ENCODE results near the gene OLA1.

OLA1 gene

DNA sequence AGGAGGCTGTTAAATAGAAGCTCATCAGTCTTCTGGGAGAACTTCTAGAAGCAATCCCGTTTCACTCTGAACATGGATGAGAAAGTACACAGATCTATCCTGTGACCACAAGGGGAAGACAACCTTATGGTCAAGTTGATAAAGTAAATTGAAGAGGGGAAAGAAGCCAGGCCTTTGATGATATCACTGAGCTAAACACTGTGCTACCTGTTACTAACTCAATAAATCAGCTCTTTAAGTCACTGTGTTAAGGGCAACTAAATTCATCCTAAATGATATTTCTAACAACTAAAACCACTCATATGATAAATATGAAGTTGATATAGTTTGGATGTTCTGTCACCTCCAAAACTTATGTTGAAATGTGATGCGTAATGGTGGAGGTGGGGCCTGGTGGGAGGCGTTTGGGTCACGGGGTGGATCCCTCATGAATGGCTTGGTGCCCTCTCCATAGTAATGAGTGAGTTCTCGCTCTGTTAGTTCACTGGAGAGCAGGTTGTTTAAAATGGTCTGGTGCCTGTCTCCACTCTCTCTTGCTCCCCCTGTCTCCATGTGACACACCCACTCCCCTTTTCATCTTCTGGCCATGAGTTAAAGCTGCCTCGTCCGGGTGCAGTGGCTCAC, 23.6 kb downstream of the OLA1 start:
- DNase-seq (ENCODE audit: low spot score) = no peak

DNA sequence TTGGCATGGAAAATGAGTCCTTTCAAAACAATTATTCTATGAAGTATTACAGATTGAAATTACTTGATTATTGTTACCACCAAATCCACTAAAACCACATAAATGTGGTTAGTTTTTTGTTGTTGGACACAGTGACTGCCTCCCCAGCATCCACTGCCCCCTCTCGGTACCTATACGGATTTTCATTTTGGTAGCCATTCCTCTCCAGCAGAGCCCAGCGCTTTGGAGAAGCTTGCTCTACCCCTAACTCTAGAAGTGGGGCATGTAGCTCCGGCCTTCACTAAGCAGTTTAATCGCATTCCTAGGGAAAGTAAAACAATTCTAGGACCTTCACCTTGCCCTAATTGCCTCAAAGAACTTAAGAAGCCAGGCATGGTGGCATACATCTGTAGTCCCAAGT, 24.2 kb downstream of the OLA1 start:
- no peak for DNase-seq (ENCODE audit: low spot score)

DNA sequence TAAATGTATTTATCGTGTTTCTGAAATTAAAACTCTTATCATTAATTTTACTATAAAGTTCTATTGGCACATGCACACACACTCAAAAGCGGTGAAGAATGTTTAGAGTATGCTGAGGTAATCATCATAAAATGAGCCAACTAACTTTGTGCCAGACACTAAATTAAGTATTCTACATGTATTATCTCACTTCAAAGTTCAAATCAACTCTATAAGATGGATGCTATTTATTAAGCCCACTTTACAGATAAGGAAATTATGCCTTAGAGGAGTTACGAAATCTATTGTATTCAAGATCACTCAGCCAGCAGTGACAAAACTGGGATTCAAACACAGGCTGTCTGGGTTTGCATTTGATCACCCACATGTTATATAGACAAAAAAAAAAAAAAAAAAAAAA, 24.9 kb downstream of the OLA1 start:
- no peak for DNase-seq (ENCODE audit: low spot score)

DNA sequence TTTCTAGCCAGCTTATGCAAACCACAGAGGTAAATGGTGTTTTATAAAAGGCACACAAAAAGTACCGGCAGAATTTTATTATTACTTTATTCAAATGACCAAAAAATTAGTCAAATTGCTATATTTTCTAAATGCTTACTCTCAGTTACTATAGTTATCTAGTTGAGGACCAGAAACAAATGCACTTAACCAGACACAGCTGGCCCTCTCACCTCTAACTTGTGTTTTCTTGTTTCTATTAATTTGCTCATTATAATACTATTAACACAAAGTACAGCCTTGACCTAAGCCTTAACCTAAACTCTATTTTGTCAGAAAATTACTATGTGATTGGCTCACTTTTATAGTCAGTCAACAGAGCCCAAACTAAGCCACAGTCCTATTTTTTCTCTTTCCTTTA, 26.2 kb downstream of the OLA1 start:
- DNase-seq (ENCODE audit: low spot score) = no peak

DNA sequence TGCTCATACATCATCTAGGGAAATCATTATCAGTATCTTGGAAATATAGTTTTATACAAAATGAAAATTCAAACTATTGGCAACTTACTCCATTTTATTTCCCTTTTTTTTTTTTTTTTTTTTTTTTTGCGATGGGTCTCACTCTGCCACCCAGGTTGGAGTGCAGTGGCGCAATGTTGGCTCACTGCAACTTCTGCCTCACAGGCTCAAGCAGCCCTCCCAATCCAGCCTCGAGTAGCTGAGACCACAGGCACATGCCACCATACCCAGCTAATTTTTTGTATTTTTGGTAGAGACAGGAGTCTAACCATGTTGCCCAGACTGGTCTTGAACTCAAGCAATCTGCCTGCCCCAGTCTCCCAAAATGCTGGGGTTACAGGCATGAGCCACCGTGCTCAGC, 29.0 kb downstream of the OLA1 start:
- DNase-seq (ENCODE audit: low spot score) = no peak

DNA sequence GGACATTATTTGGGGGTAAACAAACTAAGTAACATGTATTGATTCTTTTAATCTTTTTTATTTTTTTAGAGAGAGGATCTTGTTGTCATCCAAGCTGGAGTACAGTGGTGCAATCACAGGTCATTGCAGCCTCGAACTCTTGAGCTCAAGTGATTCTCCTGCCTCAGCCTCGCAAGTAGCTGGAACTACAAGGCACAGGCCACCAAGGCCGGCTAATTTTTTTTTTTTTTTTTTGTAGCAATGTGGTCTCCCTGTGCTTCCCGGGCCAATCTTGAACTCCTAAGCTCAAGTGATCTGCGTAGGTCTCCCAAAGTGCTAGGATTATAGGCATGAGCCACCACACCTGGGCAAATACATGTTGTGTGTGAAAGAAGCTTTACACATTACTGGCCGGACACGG, 29.6 kb downstream of the OLA1 start:
- DNase-seq (ENCODE audit: low spot score) = no peak

DNA sequence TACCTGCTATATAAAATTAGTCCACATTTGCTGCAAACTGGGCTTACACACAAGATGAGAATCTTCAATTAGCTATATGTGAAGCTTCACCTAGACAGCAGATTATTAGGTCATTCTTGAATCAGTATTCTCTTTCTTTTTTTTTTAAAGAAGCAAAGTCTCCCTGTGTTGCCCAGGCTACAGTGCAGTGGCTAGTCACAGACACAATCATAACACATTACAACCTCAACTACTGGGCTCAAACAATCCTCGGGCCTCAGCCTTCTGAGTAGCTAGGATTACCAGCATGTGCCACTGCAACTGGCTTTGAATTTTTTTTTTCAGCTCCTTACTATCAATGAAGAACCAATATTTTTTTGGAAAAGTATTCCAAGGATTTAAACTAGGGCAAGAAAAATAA, 30.5 kb downstream of the OLA1 start:
- DNase-seq (ENCODE audit: low spot score) = no peak

DNA sequence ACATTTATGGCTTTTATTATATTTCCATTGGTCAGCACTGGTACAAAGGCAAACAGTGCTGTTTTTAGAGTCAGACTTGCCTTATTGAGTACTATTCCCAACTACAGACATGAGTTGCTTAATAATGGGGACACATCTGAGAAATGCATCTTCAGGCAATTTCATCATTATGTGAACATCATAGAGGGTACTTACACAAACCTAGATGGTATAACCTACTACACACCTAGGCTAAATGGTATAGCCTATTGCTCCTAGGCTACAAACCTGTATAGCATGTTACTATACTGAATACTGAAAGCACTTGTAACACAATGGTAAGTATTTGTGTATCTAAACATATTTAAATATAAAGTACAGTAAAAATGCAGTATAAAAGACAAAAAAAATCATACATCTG, 36.4 kb downstream of the OLA1 start:
- no peak for DNase-seq (ENCODE audit: low spot score)

DNA sequence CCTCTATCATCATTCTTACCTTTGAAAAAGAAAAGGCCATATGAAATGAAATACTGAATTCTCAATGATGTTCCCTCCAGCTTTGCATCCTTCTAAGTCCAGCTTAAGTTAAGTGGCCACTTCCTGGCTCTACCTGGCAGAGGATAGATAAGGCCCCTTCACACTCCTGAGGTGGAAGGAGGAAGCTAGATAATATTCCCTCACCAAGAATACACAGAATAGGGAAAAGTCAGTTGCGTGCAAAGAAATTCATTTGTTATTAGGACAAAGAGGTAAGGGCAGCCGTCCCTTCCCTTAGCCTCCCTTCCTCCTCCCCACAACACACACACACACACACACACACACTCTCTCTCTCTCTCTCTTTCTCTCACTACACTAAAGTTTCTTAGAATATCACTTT, 37.5 kb downstream of the OLA1 start:
- DNase-seq (ENCODE audit: low spot score) = no peak

DNA sequence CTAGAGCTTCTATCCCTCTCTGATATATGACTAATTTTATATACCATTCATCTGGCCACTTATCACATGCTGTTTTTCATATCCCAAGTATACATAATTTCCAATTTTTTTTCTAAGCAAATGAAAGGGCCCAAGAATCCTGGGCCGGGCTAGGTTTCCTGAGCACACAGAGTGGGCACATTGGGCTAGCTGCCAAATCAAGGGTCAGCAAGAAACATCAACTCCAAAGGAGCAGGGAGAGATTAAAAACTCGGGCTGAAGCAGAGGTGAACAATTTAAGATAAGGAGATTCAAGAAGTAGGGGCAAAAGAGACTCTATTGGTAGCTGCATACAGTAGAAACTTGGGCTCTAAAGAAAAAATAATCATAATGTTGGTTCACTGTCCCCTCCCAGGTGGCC, 39.0 kb downstream of the OLA1 start:
- DNase-seq (ENCODE audit: low spot score) = no peak

DNA sequence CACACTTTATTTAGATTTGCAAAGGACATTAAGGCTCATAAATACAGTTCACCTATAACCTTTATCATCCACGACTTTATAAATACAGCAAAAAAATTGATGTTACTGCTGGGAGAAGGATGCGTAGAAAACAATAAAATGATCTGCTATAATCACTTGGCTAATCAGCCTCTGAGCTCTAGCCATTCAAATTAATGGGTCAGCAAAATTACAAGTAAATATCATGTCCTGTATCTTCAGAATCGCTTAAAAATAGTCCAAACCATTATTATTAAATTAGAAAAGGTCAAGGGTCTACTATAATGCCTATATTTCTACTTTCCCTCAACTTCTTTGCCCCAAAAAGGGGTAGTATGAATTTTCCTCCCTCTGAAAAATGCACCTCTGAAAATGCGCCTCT, 40.3 kb downstream of the OLA1 start:
- no peak for DNase-seq (ENCODE audit: low spot score)

DNA sequence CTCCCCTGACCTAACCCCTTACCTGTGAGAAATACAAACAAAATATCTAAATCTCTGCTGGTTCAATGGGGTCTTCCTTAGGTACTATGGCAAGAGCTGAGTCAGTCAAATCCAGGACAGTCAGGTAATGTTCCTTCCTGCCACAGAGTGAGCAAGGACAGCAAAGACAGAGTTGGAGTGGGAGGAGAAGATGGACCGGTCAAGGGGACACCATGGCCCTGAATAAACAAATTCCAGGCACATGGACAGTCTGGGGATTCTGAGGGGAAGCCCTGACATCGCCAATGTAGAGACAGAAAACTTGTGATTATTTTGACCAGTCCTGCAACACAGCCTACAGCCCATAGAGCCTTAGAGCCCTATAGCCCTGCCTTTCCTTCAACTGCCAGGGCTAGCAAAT, 42.8 kb downstream of the OLA1 start:
- DNase-seq (ENCODE audit: low spot score) = no peak

DNA sequence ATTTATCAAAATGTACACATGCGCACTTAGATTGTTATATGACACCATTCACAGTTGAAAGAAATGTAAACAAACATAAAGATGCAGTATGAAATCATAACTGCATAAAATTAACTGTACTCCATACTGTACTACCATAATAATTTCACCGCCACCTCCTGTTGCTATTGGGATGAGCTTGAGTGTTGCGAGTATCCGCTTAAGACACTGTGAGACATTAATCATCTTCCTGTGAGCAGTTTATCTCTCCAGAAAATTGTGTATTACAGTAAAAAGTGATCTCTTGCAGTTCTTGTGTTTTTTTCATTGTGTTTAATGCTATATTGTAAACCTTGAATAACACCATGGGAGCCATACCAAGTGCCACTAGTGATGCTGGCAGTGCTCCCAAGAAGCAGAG, 46.1 kb downstream of the OLA1 start:
- no peak for DNase-seq (ENCODE audit: low spot score)

DNA sequence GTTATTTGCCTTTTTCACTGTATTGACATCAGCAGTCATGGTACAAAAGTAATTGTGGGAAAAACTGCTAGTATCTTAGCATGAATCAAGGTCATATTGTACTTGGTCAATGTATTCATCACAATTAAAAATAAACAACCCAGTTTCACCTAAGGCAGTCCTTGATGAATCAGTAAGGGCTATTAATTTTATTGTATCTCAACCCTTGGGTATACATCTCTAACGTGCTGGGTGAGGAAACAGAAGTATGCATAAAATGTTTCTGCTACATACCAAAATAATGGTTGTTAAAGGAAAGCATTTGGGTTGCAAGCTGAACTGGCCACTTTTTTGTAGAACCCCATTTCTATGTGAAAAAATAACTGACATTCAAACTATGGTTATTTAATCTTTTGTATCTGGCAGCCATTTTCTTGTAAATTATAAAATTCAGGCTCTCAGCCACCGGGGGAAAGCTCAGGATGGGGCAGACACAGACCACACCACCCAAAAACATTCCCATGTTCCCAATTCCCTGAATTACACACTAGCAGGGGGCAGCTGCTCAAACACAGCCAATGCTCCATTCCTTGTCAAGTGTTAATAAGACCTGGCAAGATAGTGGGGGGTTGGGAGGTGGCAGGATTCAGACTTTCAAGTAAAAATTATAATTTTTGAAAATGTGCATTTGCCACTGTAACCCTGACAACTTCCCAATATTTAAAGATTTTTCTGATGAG, 49.3 kb downstream of the OLA1 start:
- no peak for DNase-seq (ENCODE audit: low spot score)

DNA sequence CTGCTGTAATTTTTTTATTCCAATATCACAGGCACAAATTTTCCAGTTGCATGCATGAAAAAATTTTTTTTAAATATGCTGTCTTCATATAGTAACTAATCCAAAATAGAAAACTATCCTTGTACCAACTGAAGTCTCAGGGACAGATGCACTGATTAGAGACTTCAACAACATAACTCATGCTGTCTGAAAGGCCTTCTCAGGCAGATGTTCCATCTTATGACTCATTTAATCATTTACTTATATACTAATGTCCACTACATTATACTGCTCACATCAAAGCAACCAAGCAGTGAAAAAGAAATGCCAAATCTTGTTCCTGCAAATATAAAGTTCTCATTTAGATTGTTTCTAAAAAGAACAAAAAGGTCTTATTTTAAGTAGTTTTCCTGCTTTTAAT, 53.1 kb downstream of the OLA1 start:
- DNase-seq (ENCODE audit: low spot score) = no peak

DNA sequence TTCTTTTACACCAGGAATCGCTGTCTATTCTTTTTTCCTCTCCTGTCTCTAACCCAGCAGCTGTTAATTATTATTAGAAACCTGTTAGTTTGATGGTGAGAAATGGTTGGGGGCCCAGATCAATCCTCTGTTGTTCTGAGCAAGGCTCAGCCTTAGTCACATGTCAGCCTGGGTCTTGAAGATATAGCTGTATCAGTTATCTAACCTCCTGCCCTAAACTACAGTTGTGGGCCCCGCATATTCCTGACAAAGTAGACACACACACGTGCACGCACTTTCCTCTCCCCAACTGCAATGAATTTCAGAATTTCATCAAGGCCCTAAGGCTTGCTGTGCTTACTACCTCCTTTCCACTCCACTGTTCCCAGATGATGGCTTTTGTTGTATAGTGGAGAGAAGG, 54.6 kb downstream of the OLA1 start:
- DNase-seq (ENCODE audit: low spot score) = no peak

DNA sequence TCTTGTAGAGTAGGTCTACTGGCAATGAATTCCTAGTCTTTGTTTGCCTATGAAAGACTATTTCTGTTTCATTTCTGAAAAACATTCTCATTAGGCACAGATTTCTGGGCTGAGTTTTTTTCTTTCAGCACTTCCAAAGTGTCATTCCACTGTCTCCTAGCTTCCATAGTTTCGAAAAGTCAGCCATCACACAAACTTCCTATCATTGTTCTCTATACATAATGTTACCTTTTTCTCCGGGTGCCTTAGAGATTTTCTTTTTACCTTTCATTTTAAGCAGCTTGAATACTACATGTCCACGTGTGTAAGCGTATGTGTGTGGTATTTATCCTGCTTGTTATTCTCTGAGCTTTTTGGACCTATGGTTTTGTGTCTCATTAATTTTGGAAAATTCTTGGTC, 55.7 kb downstream of the OLA1 start:
- DNase-seq (ENCODE audit: low spot score) = no peak

DNA sequence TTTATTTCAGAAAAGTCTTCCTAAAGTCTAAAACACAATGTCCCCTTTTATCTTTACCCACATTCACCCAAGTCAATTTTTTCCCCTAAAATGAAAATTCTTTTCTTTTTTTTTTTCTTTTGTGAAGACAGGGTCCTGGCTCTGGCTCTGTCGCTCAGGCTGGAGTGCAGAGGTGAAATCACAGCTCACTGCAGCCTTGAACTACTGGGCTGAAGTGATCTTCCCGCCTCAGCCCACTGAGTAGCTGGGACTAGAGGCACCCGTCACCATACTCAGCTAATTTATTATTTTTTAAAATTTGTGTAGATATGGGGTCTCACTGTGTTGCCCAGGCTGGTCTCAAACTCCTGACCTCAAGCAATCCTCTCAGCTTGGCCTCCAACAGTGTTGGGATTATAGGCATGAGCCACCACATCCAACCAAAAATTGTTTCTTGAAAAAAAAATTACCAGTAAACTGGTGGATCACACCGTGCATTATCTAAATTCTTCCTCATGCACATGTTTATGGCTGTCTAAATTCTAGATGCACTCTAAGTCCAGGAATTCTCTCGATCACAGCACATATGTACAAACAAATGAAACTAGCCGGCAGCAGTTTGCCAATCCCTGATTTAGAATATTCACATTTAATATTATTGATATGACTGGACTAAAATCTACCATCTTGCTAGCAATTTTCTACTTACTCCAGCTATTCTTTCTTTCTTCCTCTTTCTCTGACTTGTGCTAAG, 56.8 kb downstream of the OLA1 start:
- DNase-seq (ENCODE audit: low spot score) = no peak

DNA sequence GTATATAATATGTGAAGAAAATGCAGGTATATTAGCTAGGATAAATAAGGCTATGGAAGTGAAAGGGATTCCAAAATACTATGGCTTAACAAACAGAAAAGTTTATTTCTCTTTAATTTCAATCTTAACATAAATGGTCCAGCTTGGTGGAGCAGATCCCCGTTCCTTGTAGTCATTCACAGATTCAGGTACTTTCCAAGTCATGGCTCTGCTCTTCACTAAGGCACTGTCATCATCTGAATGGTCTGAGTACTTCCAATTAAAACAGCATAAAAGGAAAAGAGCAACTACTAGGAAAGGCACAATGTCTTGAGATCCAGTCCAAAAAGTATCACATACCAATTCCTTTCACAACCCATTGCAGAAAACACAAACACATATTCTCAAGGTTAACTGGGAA, 63.4 kb downstream of the OLA1 start:
- DNase-seq (ENCODE audit: low spot score) = no peak

DNA sequence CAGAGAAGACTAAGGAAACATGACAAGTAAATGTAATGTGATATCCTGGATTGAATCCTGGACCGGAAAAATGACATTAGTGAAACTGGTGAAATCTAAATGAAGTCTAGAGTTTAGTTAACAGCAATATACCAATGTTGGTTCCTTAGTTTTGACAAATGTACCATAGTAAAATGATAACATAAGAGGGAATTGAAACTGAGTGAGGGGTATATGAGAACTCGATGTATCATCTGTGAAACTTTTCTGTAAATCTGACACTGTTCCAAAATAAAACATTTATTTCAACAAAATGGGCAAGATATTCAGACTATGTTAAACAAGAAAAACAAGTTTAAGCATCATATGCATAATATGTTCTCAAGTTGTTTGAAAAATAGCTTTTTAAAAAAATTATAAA, 63.8 kb downstream of the OLA1 start:
- DNase-seq (ENCODE audit: low spot score) = no peak

DNA sequence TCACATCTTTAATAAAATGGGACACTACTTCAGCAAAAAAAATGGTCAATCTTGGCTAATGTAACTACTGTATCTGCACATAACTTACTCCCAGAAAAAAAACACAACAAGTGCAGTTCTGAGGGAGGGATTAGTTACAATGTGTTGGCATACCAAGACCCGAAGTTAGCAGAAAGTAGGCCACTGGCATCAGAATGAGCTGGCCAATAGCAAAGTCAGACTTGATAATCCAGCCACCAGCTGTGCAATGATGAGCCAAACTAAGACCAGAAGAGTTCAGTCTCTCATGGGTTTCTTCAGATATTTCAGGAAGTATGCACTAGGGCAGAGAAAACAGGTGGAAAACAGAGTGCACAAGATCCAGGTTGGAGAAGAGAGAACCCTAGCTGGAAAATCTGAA, 65.3 kb downstream of the OLA1 start:
- DNase-seq (ENCODE audit: low spot score) = no peak

DNA sequence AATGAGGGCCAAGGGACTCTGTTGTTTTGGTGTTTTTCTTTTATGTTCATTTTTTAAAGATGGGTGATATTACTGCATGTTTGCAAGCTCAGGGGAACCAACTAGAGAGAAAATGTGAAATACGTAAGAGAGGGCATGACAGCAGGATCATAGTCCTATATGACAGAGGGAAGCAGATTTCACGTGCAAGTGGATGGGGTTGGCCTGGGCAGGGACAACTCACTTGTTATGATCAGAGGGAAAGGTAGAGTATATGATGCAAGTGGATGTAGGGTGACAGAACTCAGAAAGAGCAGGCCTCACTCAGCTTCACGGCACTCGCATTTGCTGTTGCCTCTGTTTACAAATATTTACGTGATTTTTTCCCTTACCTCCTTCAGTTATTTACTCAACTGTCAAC, 67.0 kb downstream of the OLA1 start:
- no peak for DNase-seq (ENCODE audit: low spot score)

DNA sequence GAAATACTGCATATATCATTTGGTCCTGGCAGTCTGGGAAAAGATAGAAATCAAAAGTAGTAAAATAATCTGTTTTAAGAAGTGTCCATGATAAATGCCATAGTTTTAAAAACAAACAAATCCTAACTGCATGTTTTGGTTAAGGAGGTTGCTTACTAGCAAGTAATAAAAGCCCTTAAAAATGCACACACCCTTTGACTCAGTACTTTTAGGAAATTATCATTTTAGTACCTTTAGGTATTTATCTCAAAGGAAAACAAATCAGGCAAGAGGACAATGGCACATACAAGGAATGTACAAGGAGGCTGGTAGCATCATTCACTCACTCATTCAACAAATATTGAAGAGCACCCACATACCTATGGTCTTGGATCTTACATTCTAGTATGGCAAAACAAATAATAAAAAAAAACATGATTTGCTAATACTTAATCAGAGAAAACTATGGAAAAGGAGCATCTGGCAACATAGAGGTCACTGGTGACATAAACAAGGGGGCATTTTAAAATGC, 67.6 kb downstream of the OLA1 start:
- no peak for DNase-seq (ENCODE audit: low spot score)

All from CD4-positive, alpha-beta T cell treated with Interleukin-2 at 100 ng/mL for 4 hours (primary cell).